Suprapubic skin (tissue), 4 donors: Measurements from ENCODE around the gene LRP4.

Source experiments
- EP300 ChIP-seq: sonication (generic); formaldehyde crosslinking; IDR thresholded peaks from one replicate; pipeline ENCODE4 v1.6.1; 2017; ENCODE audit warnings: antibody characterized with exemption
- POLR2A ChIP-seq, 2 donors: fragments of 450-650 bp; IDR thresholded peaks; one replicate each; pipeline ENCODE4 v1.6.1; 2017; ENCODE audit warnings: antibody characterized with exemption in 2 of 2, mild to moderate bottlenecking in 2 of 2, moderate library complexity in 2 of 2
- POLR2AphosphoS5 ChIP-seq, 3 donors: sonication (generic); formaldehyde crosslinking; IDR thresholded peaks; one replicate each; pipeline ENCODE4 v1.6.1; 2017; ENCODE audit warnings: antibody characterized with exemption in 3 of 3
- TF ChIP-seq, protein P1 (sequence below), 2 donors: fragments of 200-600 bp in 1 of 2; fragments of 450-650 bp in 1 of 2; sonication (generic) in 1 of 2; IDR thresholded peaks; one replicate each; pipeline ENCODE4 v1.5.1; 2016 to 2019; ENCODE audit warnings: antibody characterized with exemption in 2 of 2, mild to moderate bottlenecking in 1 of 2, moderate library complexity in 1 of 2

DNA sequence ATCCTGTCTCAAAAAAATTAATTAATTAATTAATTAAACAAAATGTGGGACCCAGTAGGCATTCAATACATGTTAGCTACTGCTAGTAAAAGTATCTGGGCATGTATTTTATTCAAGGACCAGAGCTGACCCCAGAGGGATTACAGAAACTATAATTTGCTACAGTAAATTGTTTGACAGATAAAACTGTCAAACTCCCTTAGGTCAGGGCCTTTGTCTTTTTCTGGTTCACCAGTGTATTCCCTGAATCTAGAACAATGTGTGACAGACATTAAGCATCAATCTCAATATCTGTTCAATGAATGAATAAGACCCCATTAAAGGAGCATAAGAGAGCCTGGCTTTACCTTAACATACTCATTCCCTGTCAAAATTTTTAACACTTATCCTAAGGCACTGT lies 78.2 kb downstream of the LRP4 start:
- TF ChIP-seq, protein P1, sequence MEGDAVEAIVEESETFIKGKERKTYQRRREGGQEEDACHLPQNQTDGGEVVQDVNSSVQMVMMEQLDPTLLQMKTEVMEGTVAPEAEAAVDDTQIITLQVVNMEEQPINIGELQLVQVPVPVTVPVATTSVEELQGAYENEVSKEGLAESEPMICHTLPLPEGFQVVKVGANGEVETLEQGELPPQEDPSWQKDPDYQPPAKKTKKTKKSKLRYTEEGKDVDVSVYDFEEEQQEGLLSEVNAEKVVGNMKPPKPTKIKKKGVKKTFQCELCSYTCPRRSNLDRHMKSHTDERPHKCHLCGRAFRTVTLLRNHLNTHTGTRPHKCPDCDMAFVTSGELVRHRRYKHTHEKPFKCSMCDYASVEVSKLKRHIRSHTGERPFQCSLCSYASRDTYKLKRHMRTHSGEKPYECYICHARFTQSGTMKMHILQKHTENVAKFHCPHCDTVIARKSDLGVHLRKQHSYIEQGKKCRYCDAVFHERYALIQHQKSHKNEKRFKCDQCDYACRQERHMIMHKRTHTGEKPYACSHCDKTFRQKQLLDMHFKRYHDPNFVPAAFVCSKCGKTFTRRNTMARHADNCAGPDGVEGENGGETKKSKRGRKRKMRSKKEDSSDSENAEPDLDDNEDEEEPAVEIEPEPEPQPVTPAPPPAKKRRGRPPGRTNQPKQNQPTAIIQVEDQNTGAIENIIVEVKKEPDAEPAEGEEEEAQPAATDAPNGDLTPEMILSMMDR (IDR thresholded peaks at IDR 0.05): no peak
- TF ChIP-seq POLR2A (IDR thresholded peaks at IDR 0.05): no peak
- TF ChIP-seq POLR2AphosphoS5 (IDR thresholded peaks at IDR 0.05): no peak
- no peak for TF ChIP-seq EP300
